HG02852 (cell line): Measurements from ENCODE around the gene KRTAP3-1.

Source experiments
- ATAC-seq: cut with Tn5 transposase; IDR thresholded peaks from one replicate; pipeline ENCODE4 v1.9.1; 2021; ENCODE audit warnings: mild to moderate bottlenecking, moderate library complexity; ENCODE audit not compliant: unreplicated experiment

Gene KRTAP3-1

GRCh38 chr17:40980596-40980995 lies 28.3 kb downstream of the KRTAP3-1 start:
- no peak for ATAC-seq

- no peak for ATAC-seq
Measured at GRCh38 chr17:40980117-40980516, 28.8 kb downstream of the KRTAP3-1 start.

GRCh38 chr17:40978575-40979151 lies 30.3 kb downstream of the KRTAP3-1 start:
- ATAC-seq, result no peak

- ATAC-seq, result no peak
Measured at GRCh38 chr17:40975516-40975915, 33.4 kb downstream of the KRTAP3-1 start.

DNA sequence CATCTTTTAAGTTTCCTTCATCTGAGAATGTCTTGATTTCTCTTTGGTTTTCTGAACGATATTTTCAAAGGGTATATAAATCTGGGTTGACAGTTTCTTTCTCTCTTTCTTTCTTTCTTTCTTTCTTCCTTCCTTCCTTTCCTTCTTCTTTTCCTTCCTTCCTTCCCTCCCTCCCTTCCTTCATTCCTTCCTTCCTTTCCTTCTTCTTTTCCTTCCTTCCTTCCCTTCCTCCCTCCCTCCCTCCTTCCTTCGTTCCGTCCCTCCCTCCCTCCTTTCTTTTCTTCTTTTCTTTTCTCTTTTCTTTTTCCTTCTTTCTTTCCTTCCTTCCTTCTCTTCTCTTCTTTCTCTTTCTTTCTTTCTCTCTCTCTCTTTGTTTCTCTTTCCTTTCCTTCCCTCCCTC lies 34.6 kb downstream of the KRTAP3-1 start:
- no peak for ATAC-seq

GRCh38 chr17:40967582-40967981 lies 41.3 kb downstream of the KRTAP3-1 start:
- ATAC-seq, result no peak

DNA sequence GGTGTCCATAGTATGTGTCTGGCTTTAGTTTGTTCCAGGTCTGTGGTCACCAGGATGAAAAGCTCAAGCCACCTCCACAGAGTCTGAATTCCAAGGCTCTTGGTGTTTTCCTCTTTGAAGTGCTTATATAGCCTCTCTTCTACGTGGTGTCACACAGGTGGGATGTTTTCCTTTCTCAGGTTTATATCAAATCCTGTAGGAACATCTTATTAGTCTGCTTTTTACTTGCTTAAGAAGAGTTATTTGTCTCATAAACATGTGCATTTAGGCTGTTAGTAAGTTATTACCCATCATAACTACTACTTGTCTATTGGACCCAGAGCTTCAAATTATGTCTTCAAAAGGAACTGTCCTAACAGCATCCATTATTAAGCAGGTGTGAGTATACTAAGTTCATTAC lies 42.1 kb downstream of the KRTAP3-1 start, which contains the start of gene KRT39:
KRT39 (minus strand) TSS at position 101 of the 400 bp plus-strand sequence; CDS start at position 9, 92 bp downstream.
- no peak for ATAC-seq

- no peak for ATAC-seq
Measured at GRCh38 chr17:40963838-40964237, 45.1 kb downstream of the KRTAP3-1 start.

GRCh38 chr17:40962059-40962561 lies 46.8 kb downstream of the KRTAP3-1 start:
- ATAC-seq, result no peak

GRCh38 chr17:40961591-40961990 lies 47.3 kb downstream of the KRTAP3-1 start:
- no peak for ATAC-seq

- ATAC-seq, result no peak
Measured at GRCh38 chr17:40960144-40960543, 48.8 kb downstream of the KRTAP3-1 start.
